Renal cortex interstitium (tissue), 11 donors: ENCODE results near the gene SUSD4. TPM values are rescaled to one million over a fixed set of nuclear protein-coding genes. Genes with fewer than 3 reads are reported as not detected.

Experiments
- DNase-seq, 11 donors: peaks; one replicate each; pipeline ENCODE4 v3.0.0-alpha.2; 2013; ENCODE audit warnings: low read depth in 9 of 11, low spot score in 4 of 11; ENCODE audit errors: extremely low read depth in 1 of 11
- polyA plus RNA-seq, 3 donors: library from polyadenylated mRNA; unstranded; fragments of 120-200 nt; gene quantifications; one replicate each; pipeline ENCODE4 v1.2.1, GENCODE V29; 2013; ENCODE audit not compliant: insufficient read length in 3 of 3

Gene SUSD4
- polyA plus RNA-seq, 3 donors, result 14.5 to 20.2 (median 16.2) TPM

GRCh38 chr1:223180731-223181321 lies 183.2 kb downstream of the SUSD4 start:
- DNase-seq, result no peak

GRCh38 chr1:223179786-223180185 lies 184.2 kb downstream of the SUSD4 start:
- no peak for DNase-seq

GRCh38 chr1:223179280-223179679 lies 184.7 kb downstream of the SUSD4 start:
- DNase-seq, result no peak

- DNase-seq, result no peak
Observed at GRCh38 chr1:223177681-223178080, 186.3 kb downstream of the SUSD4 start.

GRCh38 chr1:223176437-223176836 lies 187.5 kb downstream of the SUSD4 start:
- DNase-seq, result no peak

- no peak for DNase-seq
Observed at GRCh38 chr1:223175633-223176032, 188.3 kb downstream of the SUSD4 start.

GRCh38 chr1:223175032-223175431 lies 188.9 kb downstream of the SUSD4 start:
- no peak for DNase-seq

Other genes starting within 250 kb of the SUSD4 start
- gene TLR5, start 220.9 kb downstream of the SUSD4 start, polyA plus RNA-seq, result 1 to 10 TPM; 4.9 to 6.0 (median 5.1) TPM
- under 1 TPM in 2 of 3 donors, not detected in 1; 0.11 to 0.12 TPM for gene CCDC185, start 29.2 kb upstream of the SUSD4 start, polyA plus RNA-seq